HG03521 (cell line): ENCODE data around the gene ABCB9.
A peak's percentile ranks its signal among the peaks of the same experiment; 100 is the strongest.

Experiments used
- ATAC-seq: cut with Tn5 transposase; IDR thresholded peaks from one replicate; pipeline ENCODE4 v1.9.1; 2021; ENCODE audit warnings: mild to moderate bottlenecking, moderate library complexity; ENCODE audit not compliant: unreplicated experiment

ABCB9 gene

GRCh38 chr12:122982963-122983788, 16.9 kb upstream of the ABCB9 start:
- ATAC-seq = no peak

- ATAC-seq = no peak
Observed at GRCh38 chr12:122982477-122982815, 16.2 kb upstream of the ABCB9 start.

- no peak for ATAC-seq
Observed at GRCh38 chr12:122981587-122982476, 15.6 kb upstream of the ABCB9 start.

GRCh38 chr12:122981036-122981471, 14.8 kb upstream of the ABCB9 start:
- ATAC-seq = no peak

- peak; percentile 55 for ATAC-seq
Observed at GRCh38 chr12:122980183-122981035, 14.1 kb upstream of the ABCB9 start, which contains the start of gene ARL6IP4. TSS of gene ARL6IP4 (plus strand) at chr12:122980681. CDS start at chr12:122981140, 459 bp downstream.

- no peak for ATAC-seq
Observed at GRCh38 chr12:122979908-122980182, 13.6 kb upstream of the ABCB9 start.

- no peak for ATAC-seq
Observed at GRCh38 chr12:122979001-122979907, 13.0 kb upstream of the ABCB9 start.

- no peak for ATAC-seq
Observed at GRCh38 chr12:122978507-122978955, 12.3 kb upstream of the ABCB9 start.

GRCh38 chr12:122977655-122978392, 11.6 kb upstream of the ABCB9 start:
- ATAC-seq = no peak

GRCh38 chr12:122977153-122977552, 10.9 kb upstream of the ABCB9 start:
- ATAC-seq = no peak

GRCh38 chr12:122976648-122976975, 10.3 kb upstream of the ABCB9 start:
- no peak for ATAC-seq

GRCh38 chr12:122975790-122976647, 9.8 kb upstream of the ABCB9 start:
- ATAC-seq = no peak

GRCh38 chr12:122974892-122975789, 8.9 kb upstream of the ABCB9 start, which contains the start of gene OGFOD2:
TSS of gene OGFOD2 (plus strand) at chr12:122975244. CDS start at chr12:122975252, 8 bp downstream.
- ATAC-seq = peak; percentile 77

- ATAC-seq = peak; percentile 78
Observed at GRCh38 chr12:122974274-122974891, 8.1 kb upstream of the ABCB9 start.

- no peak for ATAC-seq
Observed at GRCh38 chr12:122969676-122970075, 3.4 kb upstream of the ABCB9 start.

GRCh38 chr12:122968104-122968503, 1.8 kb upstream of the ABCB9 start:
- ATAC-seq = no peak
